Transverse colon (tissue), 3 donors: ENCODE data around the gene AKAP6.

Experiments used
- CTCF ChIP-seq, 5 experiments: fragments of 200-600 bp in 3 of 5; fragments of 450-650 bp in 2 of 5; sonication (generic) in 3 of 5; IDR thresholded peaks; 1 replicate in 2 of 5; 2 replicates in 3 of 5; pipeline ENCODE4 v1.5.1; 2016 to 2017; ENCODE audit warnings: antibody characterized with exemption in 5 of 5, inconsistent platforms in 3 of 5, mild to moderate bottlenecking in 2 of 5, moderate library complexity in 1 of 5
- POLR2A ChIP-seq: fragments of 450-650 bp; IDR thresholded peaks from one replicate; pipeline ENCODE4 v1.6.1; 2016; ENCODE audit warnings: antibody characterized with exemption, mild to moderate bottlenecking, moderate library complexity

GRCh38 chr14:32587461-32587860 is 258.4 kb downstream of the AKAP6 start:
- TF ChIP-seq CTCF (IDR thresholded peaks at IDR 0.05): no peak
- no peak for TF ChIP-seq POLR2A
